ENCODE data around the gene TRIM2. TPM values are rescaled to one million over a fixed set of nuclear protein-coding genes. Genes with fewer than 3 reads are reported as not detected.

Gene TRIM2
- polyA plus RNA-seq, 3 donors = 0.50 to 0.96 (median 0.76) TPM

GRCh38 chr4:153216546-153216945, 12.3 kb downstream of the TRIM2 start:
- Histone ChIP-seq H3K36me3 (replicated peaks in 1 of 2; ENCODE audit: control insufficient read depth in 1 of 2, insufficient read depth in 2 of 2, low read length in 2 of 2) (no peaks in the 10 kb centered on the region), H3K4me1 (ENCODE audit: control insufficient read depth in 1 of 2, insufficient read depth in 2 of 2, low read length in 2 of 2) (peaks cover 0 to 3% of the 10 kb centered on the region in 2 donors), H2AFZ (ENCODE audit: insufficient read depth, low read depth, low read length, poor library complexity, severe bottlenecking) (no peak overlapping the region), H3K27me3 (ENCODE audit: control insufficient read depth in 2 of 2, insufficient read depth in 2 of 2, low read length in 2 of 2) (no peaks in the 10 kb centered on the region), H3K4me2 (replicated peaks; ENCODE audit: extremely low read depth, low read length, poor library complexity, severe bottlenecking) (no peak overlapping the region), H4K20me1 (ENCODE audit: insufficient read depth, low read length) (no peaks in the 10 kb centered on the region), H3K9me3 (replicated peaks in 1 of 2; ENCODE audit: control insufficient read depth in 1 of 2, insufficient read depth in 1 of 2, low read length in 2 of 2) (no peaks in the 10 kb centered on the region), H3K9ac (ENCODE audit: insufficient read depth, low read length, poor library complexity, severe bottlenecking) (no peak overlapping the region), H3K79me2 (ENCODE audit: insufficient read depth, low read length) (no peaks in the 10 kb centered on the region), H3K27ac (ENCODE audit: low read depth in 1 of 2, low read length in 2 of 2) (no peak overlapping the region), H3K4me3 (replicated peaks in 1 of 3; ENCODE audit: low read depth in 2 of 3, low read length in 3 of 3) (no peak overlapping the region)
- no CpG with 5 or more reads among the region's 4 CpGs for WGBS (ENCODE audit: insufficient coverage)
- intact Hi-C loops (cut with micrococcal nuclease) = no loop called here
- Mint-ChIP-seq H3K27me3 (ENCODE audit: low read depth in 3 of 3) (peaks cover 5 to 14% (median 5%) of the 10 kb centered on the region in 3 donors), H3K9me3 (peaks cover 2 to 8% (median 3%) of the 10 kb centered on the region in 7 donors), H3K36me3 (no peaks in the 10 kb centered on the region), H3K4me1 (peaks cover 9% of the 10 kb centered on the region), H3K4me3 (no peak overlapping the region), H3K27ac (peak overlapping the region in 1 of 7 donors; percentile 43)
- DNase-seq = no peak
- TF ChIP-seq CTCF (IDR thresholded peaks at IDR 0.05) = no peak

GRCh38 chr4:153217440-153217839, 13.2 kb downstream of the TRIM2 start:
- Mint-ChIP-seq H3K27me3 (ENCODE audit: low read depth in 3 of 3) (peaks cover 5 to 20% (median 14%) of the 10 kb centered on the region in 3 donors), H3K4me3 (no peak overlapping the region), H3K36me3 (no peaks in the 10 kb centered on the region), H3K27ac (peak overlapping the region in 1 of 7 donors; percentile 34), H3K4me1 (peaks cover 15% of the 10 kb centered on the region), H3K9me3 (peaks cover 4 to 13% (median 6%) of the 10 kb centered on the region in 7 donors)
- no peaks in the 10 kb centered on the region for H3K79me2 ChIP-seq (ENCODE audit: insufficient read depth, low read length)
- H3K4me3 ChIP-seq (replicated peaks in 1 of 3; ENCODE audit: low read depth in 2 of 3, low read length in 3 of 3) = no peak overlapping the region
- intact Hi-C loops (cut with micrococcal nuclease) = no loop called here
- H3K27me3 ChIP-seq (ENCODE audit: control insufficient read depth in 2 of 2, insufficient read depth in 2 of 2, low read length in 2 of 2) = peaks cover 0 to 3% of the 10 kb centered on the region in 2 donors
- H3K9ac ChIP-seq (ENCODE audit: insufficient read depth, low read length, poor library complexity, severe bottlenecking) = no peak overlapping the region
- TF ChIP-seq CTCF (IDR thresholded peaks at IDR 0.05) = no peak
- DNase-seq = peak; percentile 12 to 37 (median 14)
- no peak overlapping the region for H2AFZ ChIP-seq (ENCODE audit: insufficient read depth, low read depth, low read length, poor library complexity, severe bottlenecking)
- H4K20me1 ChIP-seq (ENCODE audit: insufficient read depth, low read length) = no peaks in the 10 kb centered on the region
- H3K27ac ChIP-seq (ENCODE audit: low read depth in 1 of 2, low read length in 2 of 2) = no peak overlapping the region
- no peaks in the 10 kb centered on the region for H3K9me3 ChIP-seq (replicated peaks in 1 of 2; ENCODE audit: control insufficient read depth in 1 of 2, insufficient read depth in 1 of 2, low read length in 2 of 2)
- H3K4me2 ChIP-seq (replicated peaks; ENCODE audit: extremely low read depth, low read length, poor library complexity, severe bottlenecking) = no peak overlapping the region
- no peaks in the 10 kb centered on the region for H3K36me3 ChIP-seq (replicated peaks in 1 of 2; ENCODE audit: control insufficient read depth in 1 of 2, insufficient read depth in 2 of 2, low read length in 2 of 2)
- H3K4me1 ChIP-seq (ENCODE audit: control insufficient read depth in 1 of 2, insufficient read depth in 2 of 2, low read length in 2 of 2) = peaks cover 0 to 7% of the 10 kb centered on the region in 2 donors

Data from CD14-positive monocyte (primary cell).